ENCODE data around the gene ADAM33.

DNA sequence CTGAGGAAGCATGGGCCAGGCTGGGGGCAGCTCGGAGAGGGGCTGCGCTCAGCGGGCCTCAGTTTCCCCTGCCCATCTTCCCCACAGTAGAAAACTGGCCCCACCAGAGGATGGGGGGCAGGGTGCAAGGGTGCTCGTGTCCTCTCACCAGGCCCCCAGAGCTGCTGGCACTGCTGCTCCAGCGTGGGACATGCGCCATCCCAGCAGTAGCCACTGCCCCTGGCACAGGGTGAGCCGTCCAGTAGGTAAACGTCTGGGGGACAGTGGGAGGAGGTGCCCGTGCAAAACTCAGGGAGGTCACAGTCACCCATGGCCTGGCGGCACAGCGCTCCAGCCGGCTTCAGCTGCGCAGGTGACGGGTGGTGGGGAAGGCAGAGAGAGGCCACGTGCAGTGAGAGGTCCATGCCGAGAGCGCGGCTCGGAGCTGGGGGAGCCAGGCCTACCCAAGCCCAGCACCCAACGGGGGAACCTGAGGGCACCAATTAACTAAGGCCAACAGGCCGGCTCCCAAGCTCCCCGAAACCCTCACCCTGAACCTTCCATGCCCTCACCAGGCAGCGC lies 9.7 kb downstream of the ADAM33 start:
- TF ChIP-seq EZH2 (IDR thresholded peaks at IDR 0.05; ENCODE audit: borderline replicate concordance, insufficient read depth, low read length, poor library complexity, severe bottlenecking): no peak
- no peak for TF ChIP-seq MXI1 (conservative IDR thresholded peaks at IDR 0.05; ENCODE audit: poor library complexity, severe bottlenecking)
- TF ChIP-seq POLR2AphosphoS5 (IDR thresholded peaks at IDR 0.05): no peak
- TF ChIP-seq, protein P1, sequence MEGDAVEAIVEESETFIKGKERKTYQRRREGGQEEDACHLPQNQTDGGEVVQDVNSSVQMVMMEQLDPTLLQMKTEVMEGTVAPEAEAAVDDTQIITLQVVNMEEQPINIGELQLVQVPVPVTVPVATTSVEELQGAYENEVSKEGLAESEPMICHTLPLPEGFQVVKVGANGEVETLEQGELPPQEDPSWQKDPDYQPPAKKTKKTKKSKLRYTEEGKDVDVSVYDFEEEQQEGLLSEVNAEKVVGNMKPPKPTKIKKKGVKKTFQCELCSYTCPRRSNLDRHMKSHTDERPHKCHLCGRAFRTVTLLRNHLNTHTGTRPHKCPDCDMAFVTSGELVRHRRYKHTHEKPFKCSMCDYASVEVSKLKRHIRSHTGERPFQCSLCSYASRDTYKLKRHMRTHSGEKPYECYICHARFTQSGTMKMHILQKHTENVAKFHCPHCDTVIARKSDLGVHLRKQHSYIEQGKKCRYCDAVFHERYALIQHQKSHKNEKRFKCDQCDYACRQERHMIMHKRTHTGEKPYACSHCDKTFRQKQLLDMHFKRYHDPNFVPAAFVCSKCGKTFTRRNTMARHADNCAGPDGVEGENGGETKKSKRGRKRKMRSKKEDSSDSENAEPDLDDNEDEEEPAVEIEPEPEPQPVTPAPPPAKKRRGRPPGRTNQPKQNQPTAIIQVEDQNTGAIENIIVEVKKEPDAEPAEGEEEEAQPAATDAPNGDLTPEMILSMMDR (IDR thresholded peaks at IDR 0.05; ENCODE audit: poor library complexity, severe bottlenecking): no peak
